HepG2 (cell line): ENCODE measurements around the gene STK32B.

Experiments
- BHLHE40 ChIP-seq: IDR thresholded peaks from 2 replicates; pipeline ENCODE4 v1.6.1; 2011; ENCODE audit warnings: low read length, improper control_type of control experiment
- FOXO4 ChIP-seq: sonication (generic); formaldehyde crosslinking; conservative IDR thresholded peaks from 2 replicates; pipeline ENCODE4 v1.8.1; 2023; ENCODE audit warnings: missing genetic modification reagents
- NR2F1 ChIP-seq, 2 experiments: fragments of 450-650 bp in 1 of 2; formaldehyde crosslinking in 1 of 2; IDR thresholded peaks; 2 replicates each; pipeline versions ENCODE4 v1.5.0 to v1.6.1; 2016 to 2020; ENCODE audit warnings: mild to moderate bottlenecking in 1 of 2, missing compliant biosample characterization in 1 of 2, missing genetic modification reagents in 1 of 2, moderate library complexity in 1 of 2
- TF ChIP-seq, protein P1 (sequence below): sonication (generic); formaldehyde crosslinking; IDR thresholded peaks from 2 replicates; pipeline ENCODE4 v1.8.0; 2023; ENCODE audit warnings: mild to moderate bottlenecking, missing genetic modification reagents
- TF ChIP-seq, protein P2 (sequence below): sonication (generic); formaldehyde crosslinking; IDR thresholded peaks from 2 replicates; pipeline ENCODE4 v1.5.0; 2020; ENCODE audit warnings: mild to moderate bottlenecking, missing genetic modification reagents, moderate library complexity

GRCh38 chr4:5086535-5086934 is 35.3 kb downstream of the STK32B start:
- TF ChIP-seq, protein P1, sequence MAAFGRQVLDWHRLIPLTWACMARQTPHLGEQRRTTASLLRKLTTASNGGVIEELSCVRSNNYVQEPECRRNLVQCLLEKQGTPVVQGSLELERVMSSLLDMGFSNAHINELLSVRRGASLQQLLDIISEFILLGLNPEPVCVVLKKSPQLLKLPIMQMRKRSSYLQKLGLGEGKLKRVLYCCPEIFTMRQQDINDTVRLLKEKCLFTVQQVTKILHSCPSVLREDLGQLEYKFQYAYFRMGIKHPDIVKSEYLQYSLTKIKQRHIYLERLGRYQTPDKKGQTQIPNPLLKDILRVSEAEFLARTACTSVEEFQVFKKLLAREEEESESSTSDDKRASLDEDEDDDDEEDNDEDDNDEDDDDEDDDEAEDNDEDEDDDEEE (CRISPR knock-in tag) = no peak
- TF ChIP-seq NR2F1 (CRISPR knock-in tag; IDR thresholded peaks at IDR 0.05) = no peak
- no peak for TF ChIP-seq BHLHE40
- no peak for TF ChIP-seq FOXO4 (CRISPR knock-in tag)
- TF ChIP-seq, protein P2, sequence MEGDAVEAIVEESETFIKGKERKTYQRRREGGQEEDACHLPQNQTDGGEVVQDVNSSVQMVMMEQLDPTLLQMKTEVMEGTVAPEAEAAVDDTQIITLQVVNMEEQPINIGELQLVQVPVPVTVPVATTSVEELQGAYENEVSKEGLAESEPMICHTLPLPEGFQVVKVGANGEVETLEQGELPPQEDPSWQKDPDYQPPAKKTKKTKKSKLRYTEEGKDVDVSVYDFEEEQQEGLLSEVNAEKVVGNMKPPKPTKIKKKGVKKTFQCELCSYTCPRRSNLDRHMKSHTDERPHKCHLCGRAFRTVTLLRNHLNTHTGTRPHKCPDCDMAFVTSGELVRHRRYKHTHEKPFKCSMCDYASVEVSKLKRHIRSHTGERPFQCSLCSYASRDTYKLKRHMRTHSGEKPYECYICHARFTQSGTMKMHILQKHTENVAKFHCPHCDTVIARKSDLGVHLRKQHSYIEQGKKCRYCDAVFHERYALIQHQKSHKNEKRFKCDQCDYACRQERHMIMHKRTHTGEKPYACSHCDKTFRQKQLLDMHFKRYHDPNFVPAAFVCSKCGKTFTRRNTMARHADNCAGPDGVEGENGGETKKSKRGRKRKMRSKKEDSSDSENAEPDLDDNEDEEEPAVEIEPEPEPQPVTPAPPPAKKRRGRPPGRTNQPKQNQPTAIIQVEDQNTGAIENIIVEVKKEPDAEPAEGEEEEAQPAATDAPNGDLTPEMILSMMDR (CRISPR knock-in tag) = no peak
